Neural progenitor cell (in vitro differentiated cells): Measurements from ENCODE around the gene GRK1. TPM values are rescaled to one million over a fixed set of nuclear protein-coding genes. Genes with fewer than 3 reads are reported as not detected.

Experiments used
- DNase-seq: peaks from one replicate; pipeline ENCODE4 v3.0.0-alpha.2; 2016; ENCODE audit warnings: low spot score
- H2AFZ ChIP-seq: fragments of 200-600 bp; sonication (generic); replicated peaks from 2 replicates; pipeline ENCODE4 v1.6.1; 2016; ENCODE audit warnings: antibody characterized with exemption
- H3F3A ChIP-seq: fragments of 200-600 bp; sonication (generic); 2 replicates; pipeline ENCODE4 v1.6.1; 2016; ENCODE audit warnings: antibody characterized with exemption, low read depth
- H3K27ac ChIP-seq: fragments of 200-600 bp; sonication (generic); 2 replicates; pipeline ENCODE4 v1.5.1; 2016; ENCODE audit warnings: mild to moderate bottlenecking
- H3K27me3 ChIP-seq: fragments of 200-600 bp; sonication (generic); 2 replicates; pipeline ENCODE4 v1.6.1; 2016; ENCODE audit warnings: mild to moderate bottlenecking, moderate library complexity
- H3K36me3 ChIP-seq: fragments of 200-600 bp; sonication (generic); 2 replicates; pipeline ENCODE4 v1.5.1; 2016
- H3K4me1 ChIP-seq: fragments of 200-600 bp; sonication (generic); 2 replicates; pipeline ENCODE4 v1.6.1; 2016; ENCODE audit warnings: mixed run types
- H3K4me2 ChIP-seq: fragments of 200-600 bp; sonication (generic); 2 replicates; pipeline ENCODE4 v1.6.1; 2016
- H3K4me3 ChIP-seq: fragments of 200-600 bp; sonication (generic); 2 replicates; pipeline ENCODE4 v1.5.1; 2016
- H3K79me2 ChIP-seq: fragments of 200-600 bp; sonication (generic); 2 replicates; pipeline ENCODE4 v1.6.1; 2016; ENCODE audit warnings: low read depth
- H3K9ac ChIP-seq: fragments of 200-600 bp; sonication (generic); 2 replicates; pipeline ENCODE4 v1.6.1; 2016
- H3K9me3 ChIP-seq: fragments of 200-600 bp; sonication (generic); 2 replicates; pipeline ENCODE4 v1.5.1; 2016; ENCODE audit warnings: low read depth
- H4K20me1 ChIP-seq: fragments of 200-600 bp; sonication (generic); 2 replicates; pipeline ENCODE4 v1.6.1; 2016; ENCODE audit warnings: low read depth
- H3K27ac Mint-ChIP-seq: 3 replicates; pipeline ENCODE4 v1.8.0; 2021; ENCODE audit warnings: mixed read lengths
- H3K27me3 Mint-ChIP-seq: 2 replicates; pipeline ENCODE4 v1.8.0; 2022; ENCODE audit warnings: low read depth, mild to moderate bottlenecking, inconsistent platforms, moderate library complexity, mixed read lengths; ENCODE audit not compliant: insufficient read depth
- H3K36me3 Mint-ChIP-seq: 3 replicates; pipeline ENCODE4 v1.8.0; 2021; ENCODE audit warnings: mixed read lengths
- H3K4me1 Mint-ChIP-seq: 3 replicates; pipeline ENCODE4 v1.8.0; 2021; ENCODE audit warnings: mixed read lengths
- H3K4me3 Mint-ChIP-seq: 3 replicates; pipeline ENCODE4 v1.8.0; 2021; ENCODE audit warnings: mild to moderate bottlenecking, moderate library complexity, mixed read lengths
- H3K9me3 Mint-ChIP-seq: 3 replicates; pipeline ENCODE4 v1.8.0; 2020; ENCODE audit warnings: mixed read lengths
- CTCF ChIP-seq: fragments of 200-600 bp; sonication (generic); IDR thresholded peaks from 2 replicates; pipeline ENCODE4 v1.5.1; 2017; ENCODE audit warnings: antibody characterized with exemption, mild to moderate bottlenecking
- EZH2 ChIP-seq: fragments of 200-600 bp; sonication (generic); IDR thresholded peaks from 2 replicates; pipeline ENCODE4 v1.6.1; 2017; ENCODE audit warnings: antibody characterized with exemption, mild to moderate bottlenecking, moderate library complexity
- EZH2phosphoT487 ChIP-seq: fragments of 200-600 bp; sonication (generic); IDR thresholded peaks from 2 replicates; pipeline ENCODE4 v1.6.1; 2017; ENCODE audit warnings: antibody characterized with exemption
- total RNA-seq: library from RNA; depleted of rRNA; stranded (reverse); fragments of >200 nt; gene quantifications from 2 replicates; pipeline ENCODE4 v1.2.3, GENCODE V29; 2015; ENCODE audit warnings: low replicate concordance

The GRK1 gene
- total RNA-seq, 1 donor from 2014 or later = not detected

GRCh38 chr13:113649212-113649611 lies 17.8 kb upstream of the GRK1 start:
- no peak overlapping the region for H3K4me3 ChIP-seq
- H2AFZ ChIP-seq = no peak overlapping the region
- Mint-ChIP-seq H3K36me3 (peaks cover 13% of the 10 kb centered on the region), H3K27ac (no peak overlapping the region), H3K9me3 (no peaks in the 10 kb centered on the region), H3K27me3 (peaks cover 9% of the 10 kb centered on the region), H3K4me1 (peaks cover 16% of the 10 kb centered on the region), H3K4me3 (no peak overlapping the region)
- no peaks in the 10 kb centered on the region for H4K20me1 ChIP-seq
- no peaks in the 10 kb centered on the region for H3K79me2 ChIP-seq
- H3K36me3 ChIP-seq = no peaks in the 10 kb centered on the region
- no peak for DNase-seq
- no peaks in the 10 kb centered on the region for H3K4me1 ChIP-seq
- no peak for TF ChIP-seq CTCF
- TF ChIP-seq EZH2phosphoT487 = no peak
- TF ChIP-seq EZH2 = no peak
- no peak overlapping the region for H3K4me2 ChIP-seq
- no peaks in the 10 kb centered on the region for H3F3A ChIP-seq
- no peaks in the 10 kb centered on the region for H3K9me3 ChIP-seq
- H3K27ac ChIP-seq = no peak overlapping the region
- no peak overlapping the region for H3K9ac ChIP-seq
- no peaks in the 10 kb centered on the region for H3K27me3 ChIP-seq

GRCh38 chr13:113650275-113650674 lies 16.7 kb upstream of the GRK1 start:
- Histone ChIP-seq H3K4me1 (no peaks in the 10 kb centered on the region), H3K79me2 (no peaks in the 10 kb centered on the region), H3K9me3 (no peaks in the 10 kb centered on the region), H2AFZ (no peak overlapping the region), H3K27me3 (no peaks in the 10 kb centered on the region), H3F3A (no peaks in the 10 kb centered on the region), H4K20me1 (no peaks in the 10 kb centered on the region), H3K9ac (no peak overlapping the region), H3K4me3 (no peak overlapping the region), H3K36me3 (no peaks in the 10 kb centered on the region), H3K27ac (no peak overlapping the region), H3K4me2 (no peak overlapping the region)
- Mint-ChIP-seq H3K4me1 (peaks cover 22% of the 10 kb centered on the region), H3K27ac (peak overlapping the region; percentile 53), H3K27me3 (peaks cover 9% of the 10 kb centered on the region), H3K4me3 (no peak overlapping the region), H3K9me3 (no peaks in the 10 kb centered on the region), H3K36me3 (peaks cover 5% of the 10 kb centered on the region)
- no peak for TF ChIP-seq CTCF
- TF ChIP-seq EZH2 = no peak
- no peak for TF ChIP-seq EZH2phosphoT487
- no peak for DNase-seq

- Histone ChIP-seq H3K4me1 (no peaks in the 10 kb centered on the region), H3K27me3 (no peaks in the 10 kb centered on the region), H3F3A (no peaks in the 10 kb centered on the region), H4K20me1 (no peaks in the 10 kb centered on the region), H3K36me3 (no peaks in the 10 kb centered on the region), H3K9ac (no peak overlapping the region), H3K9me3 (no peaks in the 10 kb centered on the region), H3K4me2 (no peak overlapping the region), H3K4me3 (no peak overlapping the region), H3K79me2 (no peaks in the 10 kb centered on the region), H3K27ac (no peak overlapping the region), H2AFZ (no peak overlapping the region)
- H3K9me3 Mint-ChIP-seq = no peaks in the 10 kb centered on the region
- no peak overlapping the region for H3K4me3 Mint-ChIP-seq
- H3K4me1 Mint-ChIP-seq = peaks cover 26% of the 10 kb centered on the region
- DNase-seq = no peak
- peaks cover 10% of the 10 kb centered on the region for H3K27me3 Mint-ChIP-seq
- no peak overlapping the region for H3K27ac Mint-ChIP-seq
- TF ChIP-seq EZH2 (no peak), CTCF (no peak), EZH2phosphoT487 (no peak)
- H3K36me3 Mint-ChIP-seq = peaks cover 5% of the 10 kb centered on the region
Measured at GRCh38 chr13:113650731-113651148, 16.3 kb upstream of the GRK1 start.
